NCI-H1048 (cell line): Measurements from ENCODE around the gene PDCD4.

Experiments used
- DNase-seq: peaks from one replicate; lab custom pipeline; 2025; lab: John Stamatoyannopoulos, UW

Gene PDCD4

DNA sequence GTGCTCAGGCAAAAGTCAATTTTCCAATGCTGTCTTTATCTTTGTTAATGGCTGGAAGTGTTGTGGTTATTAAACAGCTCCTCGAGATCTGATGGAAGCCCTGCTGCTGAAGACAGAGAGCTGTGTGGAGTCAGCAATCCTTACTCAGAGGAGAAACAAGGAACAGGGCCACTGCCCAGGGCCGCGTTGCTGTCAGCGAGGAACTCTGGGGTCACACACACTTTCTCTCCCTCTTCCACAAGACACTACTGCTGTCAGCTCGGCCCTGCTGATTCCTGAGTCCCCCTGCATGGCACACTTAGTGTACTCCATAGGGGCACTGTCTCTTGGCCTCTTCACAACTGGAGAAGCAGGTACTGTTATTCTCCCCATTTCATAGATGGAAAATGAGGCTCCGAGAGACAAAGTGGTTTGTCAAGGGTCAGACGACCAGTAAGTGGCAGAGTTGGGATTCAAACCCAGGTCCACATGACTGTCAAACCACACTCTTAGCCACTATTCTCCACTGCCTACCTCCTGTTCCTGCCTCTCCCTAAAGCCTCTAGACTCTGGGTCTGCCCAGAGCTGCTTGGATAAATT, 29.3 kb upstream of the PDCD4 start:
- DNase-seq = no peak

- no peak for DNase-seq
Observed at GRCh38 chr10:110843031-110843430, 28.7 kb upstream of the PDCD4 start.

- DNase-seq = no peak
Observed at GRCh38 chr10:110843796-110844616, 27.7 kb upstream of the PDCD4 start.

DNA sequence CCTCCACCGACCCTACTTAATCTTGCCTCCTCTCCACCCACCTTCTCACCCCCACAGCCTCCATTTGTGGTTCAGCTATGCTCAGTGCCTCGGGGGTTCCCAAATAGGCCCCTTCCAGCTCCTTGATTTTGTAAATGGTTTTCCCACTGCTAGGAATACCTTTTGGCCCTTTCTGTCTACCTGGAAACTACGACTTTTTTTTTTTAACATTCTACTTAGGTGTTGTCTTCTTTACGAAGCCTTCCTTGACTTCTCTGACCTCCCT, 27.2 kb upstream of the PDCD4 start:
- no peak for DNase-seq

- DNase-seq = no peak
Observed at GRCh38 chr10:110845192-110845755, 26.5 kb upstream of the PDCD4 start.

- DNase-seq = no peak
Observed at GRCh38 chr10:110845756-110846620, 25.7 kb upstream of the PDCD4 start.

GRCh38 chr10:110847374-110847773, 24.4 kb upstream of the PDCD4 start:
- DNase-seq = no peak

DNA sequence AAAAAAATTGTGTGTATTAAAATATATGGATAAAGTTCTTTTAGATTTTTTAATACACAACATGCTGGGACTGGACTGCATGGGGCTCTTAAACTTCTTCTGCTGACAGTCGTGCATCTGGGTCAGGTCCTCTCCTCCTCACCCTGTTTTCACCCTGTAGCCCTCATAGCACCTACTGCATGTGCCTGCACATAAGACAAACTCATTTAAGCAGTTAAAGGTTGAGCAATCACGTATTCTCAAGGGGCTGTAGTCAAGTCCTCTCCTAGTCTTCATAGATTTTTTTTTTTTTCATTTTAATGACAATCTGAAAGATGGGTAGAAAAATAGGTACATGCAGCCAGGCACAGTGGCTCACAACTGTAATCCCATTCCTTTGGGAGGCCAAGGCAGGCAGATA, 23.6 kb upstream of the PDCD4 start:
- no peak for DNase-seq

DNA sequence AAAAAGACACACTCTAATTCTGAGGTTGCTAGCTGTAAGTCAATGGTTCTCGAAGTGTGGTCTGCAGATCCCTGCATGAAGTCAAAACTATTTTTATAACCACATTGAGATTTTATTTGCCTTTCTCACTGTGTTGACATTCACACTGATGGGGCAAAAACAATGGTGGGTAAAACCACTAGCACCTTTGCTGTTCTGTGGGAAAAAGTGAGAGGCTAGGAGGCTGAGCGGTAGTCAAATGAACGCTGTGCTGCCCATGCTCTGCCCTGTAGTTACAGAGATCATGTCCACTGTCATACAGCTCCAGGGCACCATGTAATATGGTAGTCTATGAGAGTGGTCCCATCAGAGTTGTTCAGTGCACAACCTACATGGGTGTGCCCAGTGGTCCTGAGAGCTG, 21.6 kb upstream of the PDCD4 start:
- DNase-seq = no peak

DNA sequence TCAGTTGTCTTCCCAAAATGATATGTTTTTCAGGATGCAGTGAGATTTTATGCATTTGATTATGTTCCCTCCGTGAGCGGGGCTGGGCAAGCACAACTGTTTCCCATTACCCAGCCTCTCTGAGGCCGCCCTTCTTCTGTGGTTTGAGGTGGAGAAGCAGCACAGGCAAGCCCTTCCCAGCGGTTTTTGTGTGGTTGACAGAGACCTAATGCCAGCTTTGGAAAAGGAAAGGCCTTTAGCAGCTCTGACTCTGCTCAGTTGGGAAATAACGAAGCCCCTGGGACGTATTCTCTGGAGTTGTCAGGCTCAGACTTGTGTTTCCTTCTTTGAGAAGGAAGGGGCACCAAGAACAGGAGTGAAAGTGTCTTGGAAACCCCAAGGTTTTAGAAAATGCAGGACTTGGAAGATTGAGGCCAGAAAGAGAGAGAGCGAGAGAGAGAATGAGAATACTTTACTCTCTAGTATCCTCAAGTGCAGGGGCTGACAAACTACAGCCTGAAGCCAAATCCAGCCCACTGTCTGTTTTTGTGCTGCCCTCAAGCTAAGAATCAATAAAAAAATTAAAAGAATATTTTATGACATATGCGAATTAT, 20.6 kb upstream of the PDCD4 start:
- DNase-seq = no peak

DNA sequence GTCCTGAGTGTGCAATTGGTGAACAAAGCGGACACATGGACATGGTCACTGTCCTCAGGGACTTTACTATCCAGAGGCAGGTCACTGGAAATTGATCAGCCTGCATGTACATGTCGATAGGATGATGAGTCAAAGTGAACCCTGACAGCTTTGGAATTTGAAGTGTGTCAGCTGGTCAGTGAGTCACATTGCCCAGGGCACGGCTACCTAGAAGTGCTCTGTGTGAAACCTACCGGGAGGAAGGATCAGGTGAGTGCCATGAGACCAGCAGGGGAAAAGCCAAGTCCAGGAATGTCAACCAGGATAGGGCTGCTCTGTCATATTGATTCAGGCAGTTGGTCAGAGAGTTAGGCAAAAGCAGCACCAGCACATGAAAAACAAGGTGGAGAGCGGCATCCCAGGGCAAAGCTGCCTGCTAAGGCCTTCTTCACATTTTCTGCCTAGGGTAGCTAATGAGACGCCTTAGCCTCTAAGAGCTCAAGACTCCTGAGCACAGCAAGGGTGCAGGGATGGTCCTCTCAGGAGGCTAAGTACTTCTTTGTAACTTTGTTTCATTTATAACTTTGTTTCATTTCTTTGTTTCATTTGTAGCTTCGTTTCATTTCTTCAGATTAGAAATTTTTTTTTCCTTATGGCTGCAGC, 19.4 kb upstream of the PDCD4 start:
- no peak for DNase-seq

- DNase-seq = no peak
Observed at GRCh38 chr10:110852947-110853346, 18.8 kb upstream of the PDCD4 start.

DNA sequence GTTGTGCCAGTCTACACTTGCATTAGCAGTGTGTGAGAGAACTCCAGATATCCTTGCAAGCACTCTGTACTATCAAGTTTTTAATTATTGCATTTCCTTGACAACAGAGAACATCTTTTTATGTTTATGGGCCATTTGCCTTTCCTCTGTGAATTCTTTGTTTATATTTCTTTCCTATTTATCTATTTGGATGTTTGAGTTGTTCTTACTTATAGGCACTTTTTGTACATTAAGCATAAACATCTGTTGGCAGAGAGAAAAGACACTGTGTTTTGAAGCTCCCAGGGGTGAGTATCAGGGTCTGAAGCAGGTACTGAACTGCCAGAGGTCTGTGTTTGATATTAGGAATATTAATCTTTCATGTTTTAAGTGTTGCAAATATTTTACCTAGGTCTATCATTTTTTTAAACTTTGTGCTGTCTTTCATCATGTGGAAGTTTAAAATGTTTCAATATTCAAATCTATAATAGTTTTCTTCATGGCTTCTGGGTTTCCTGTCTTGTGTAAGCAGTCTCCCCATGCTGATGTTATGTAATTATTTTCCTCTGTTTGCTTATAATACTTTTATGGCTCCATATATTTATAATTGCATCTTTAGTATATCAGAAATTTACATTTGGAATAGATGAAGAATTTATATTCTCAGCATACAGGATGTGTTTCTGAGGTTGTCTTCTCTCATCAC, 17.7 kb upstream of the PDCD4 start:
- no peak for DNase-seq

GRCh38 chr10:110857265-110858171, 14.2 kb upstream of the PDCD4 start:
- no peak for DNase-seq

DNA sequence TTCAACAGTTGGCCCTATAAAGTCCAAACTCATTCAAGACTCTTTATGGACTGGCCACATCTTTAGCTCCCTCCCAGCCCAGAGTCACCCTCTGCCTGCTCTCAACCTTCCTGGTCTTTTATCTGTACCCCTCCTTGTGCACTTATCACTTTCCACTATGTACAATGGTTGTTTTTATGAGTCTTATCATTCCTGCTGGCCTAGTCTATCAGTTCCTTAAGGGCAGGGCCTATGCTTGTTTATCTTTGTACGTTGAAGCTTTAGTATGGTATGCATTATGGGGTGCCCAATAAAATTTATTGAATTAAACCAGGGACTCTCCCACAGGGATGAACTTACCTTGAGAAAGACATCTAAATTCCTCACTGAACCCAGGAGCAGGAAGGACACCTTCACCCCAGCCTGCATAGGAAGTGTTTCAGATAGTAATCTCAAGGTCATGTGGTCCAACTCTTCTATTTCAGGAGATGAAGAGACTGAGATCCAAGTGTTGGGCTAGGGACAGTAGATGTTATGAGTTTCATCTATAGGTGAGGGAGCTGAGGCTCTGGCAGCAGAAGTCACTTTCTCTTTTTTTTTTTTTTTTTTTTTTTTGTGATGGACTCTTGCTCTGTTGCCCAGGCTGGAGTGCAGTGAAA, 13.3 kb upstream of the PDCD4 start:
- no peak for DNase-seq

- no peak for DNase-seq
Observed at GRCh38 chr10:110859206-110859972, 12.3 kb upstream of the PDCD4 start.

- no peak for DNase-seq
Observed at GRCh38 chr10:110859973-110860376, 11.8 kb upstream of the PDCD4 start.

GRCh38 chr10:110860576-110861241, 11.0 kb upstream of the PDCD4 start:
- no peak for DNase-seq
